OCI-LY3 (cell line): ENCODE measurements around the gene IGFL1.
"Not testable (repeated sequence)": the region's sequence is repeated elsewhere in the genome, so short reads cannot be mapped to it uniquely, and the experiment has no call there.

Source experiments
- H2AFZ ChIP-seq: fragments of 200-600, 300-600 bp; shearing (Covaris generic); 2 replicates; pipeline ENCODE4 v1.6.0; 2014; ENCODE audit warnings: antibody characterized with exemption, low read depth, low read length
- H3K27ac ChIP-seq: fragments of 200-600, 300-600 bp; sonication (generic); 2 replicates; pipeline ENCODE4 v1.5.1; 2014; ENCODE audit warnings: mild to moderate bottlenecking, low read length, moderate library complexity, mixed read lengths
- H3K27me3 ChIP-seq: fragments of 200-600, 300-600 bp; sonication (generic); 2 replicates; pipeline ENCODE4 v1.6.1; 2014; ENCODE audit warnings: low read depth, low read length, mixed read lengths
- H3K36me3 ChIP-seq: fragments of 200-600, 300-600 bp; sonication (generic); replicated peaks from 2 replicates; pipeline ENCODE3; 2014; ENCODE audit warnings: low read depth, low read length, mixed read lengths
- H3K4me1 ChIP-seq: fragments of 300-600, 200-600 bp; sonication (generic); 2 replicates; pipeline ENCODE4 v1.6.1; 2014; ENCODE audit warnings: low read length, mixed read lengths
- H3K4me2 ChIP-seq: fragments of 200-600, 300-600 bp; sonication (generic); 2 replicates; pipeline ENCODE4 v1.6.1; 2014; ENCODE audit warnings: low read length, mixed read lengths
- H3K4me3 ChIP-seq: fragments of 300-600, 200-600 bp; sonication (generic); 2 replicates; pipeline ENCODE4 v1.5.1; 2014; ENCODE audit warnings: antibody characterized with exemption, mild to moderate bottlenecking, low read length, moderate library complexity
- H3K79me2 ChIP-seq: fragments of 300-600, 200-600 bp; shearing (Covaris generic); 2 replicates; pipeline ENCODE4 v1.6.1; 2014; ENCODE audit warnings: mild to moderate bottlenecking, low read length, mixed read lengths
- H3K9ac ChIP-seq: fragments of 300-600, 200-600 bp; shearing (Covaris generic); 2 replicates; pipeline ENCODE4 v1.6.0; 2014; ENCODE audit warnings: mild to moderate bottlenecking, low read length, moderate library complexity
- H3K9me3 ChIP-seq: fragments of 200-600, 300-600 bp; shearing (Covaris generic); 2 replicates; pipeline ENCODE4 v1.6.1; 2014; ENCODE audit warnings: low read length, mixed read lengths; ENCODE audit not compliant: insufficient read depth
- H4K20me1 ChIP-seq: fragments of 200-600, 300-600 bp; sonication (generic); 2 replicates; pipeline ENCODE4 v1.6.1; 2016; ENCODE audit warnings: low read length, mixed read lengths; ENCODE audit not compliant: insufficient read depth
- EZH2phosphoT487 ChIP-seq: fragments of 200-600 bp; shearing (Covaris generic); IDR thresholded peaks from 2 replicates; pipeline ENCODE4 v1.6.1; 2018; ENCODE audit warnings: antibody characterized with exemption, mixed run types, low read depth
- TF ChIP-seq, protein P1 (sequence below): fragments of 200-600, 300-600 bp; sonication (generic); IDR thresholded peaks from 2 replicates; pipeline ENCODE4 v1.5.1; 2014; ENCODE audit warnings: antibody characterized with exemption, low read length, low read depth

The IGFL1 gene

DNA sequence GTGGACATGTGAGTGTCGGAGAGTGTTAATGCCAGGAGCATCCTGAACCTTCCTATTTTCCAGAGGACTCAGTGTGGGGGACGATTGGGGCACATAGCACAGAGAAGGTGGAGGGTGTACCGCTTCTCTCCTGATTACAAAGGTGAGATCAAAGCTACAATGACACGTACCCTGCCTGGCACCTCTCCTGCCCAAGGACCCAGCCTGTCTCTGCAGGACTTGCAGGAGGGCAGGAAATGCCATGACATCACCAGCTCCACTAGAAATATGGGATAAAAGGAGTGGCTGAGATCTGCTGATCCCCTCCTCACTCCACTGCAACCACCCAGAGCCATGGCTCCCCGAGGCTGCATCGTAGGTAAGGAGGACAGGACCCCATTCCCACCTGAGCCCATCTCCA is at the start of gene IGFL1:
Gene IGFL1, plus strand, starts transcription at position 301 of the 400 bp plus-strand sequence. Its CDS starts 33 bp downstream, at position 334.
- Histone ChIP-seq H3K9ac (no peak within 1 kb of the TSS), H3K4me3 (no peak within 1 kb of the TSS), H3K4me2 (no peak within 1 kb of the TSS), H3K36me3 (no peaks in the 10 kb centered on the region), H3K9me3 (no peaks in the 10 kb centered on the region), H2AFZ (no peak within 1 kb of the TSS), H3K27ac (no peak within 1 kb of the TSS), H3K4me1 (no peaks in the 10 kb centered on the region), H4K20me1 (no peaks in the 10 kb centered on the region), H3K27me3 (peaks cover 70% of the 10 kb centered on the region), H3K79me2 (no peaks in the 10 kb centered on the region)
- no peak for TF ChIP-seq EZH2phosphoT487
- TF ChIP-seq, protein P1, sequence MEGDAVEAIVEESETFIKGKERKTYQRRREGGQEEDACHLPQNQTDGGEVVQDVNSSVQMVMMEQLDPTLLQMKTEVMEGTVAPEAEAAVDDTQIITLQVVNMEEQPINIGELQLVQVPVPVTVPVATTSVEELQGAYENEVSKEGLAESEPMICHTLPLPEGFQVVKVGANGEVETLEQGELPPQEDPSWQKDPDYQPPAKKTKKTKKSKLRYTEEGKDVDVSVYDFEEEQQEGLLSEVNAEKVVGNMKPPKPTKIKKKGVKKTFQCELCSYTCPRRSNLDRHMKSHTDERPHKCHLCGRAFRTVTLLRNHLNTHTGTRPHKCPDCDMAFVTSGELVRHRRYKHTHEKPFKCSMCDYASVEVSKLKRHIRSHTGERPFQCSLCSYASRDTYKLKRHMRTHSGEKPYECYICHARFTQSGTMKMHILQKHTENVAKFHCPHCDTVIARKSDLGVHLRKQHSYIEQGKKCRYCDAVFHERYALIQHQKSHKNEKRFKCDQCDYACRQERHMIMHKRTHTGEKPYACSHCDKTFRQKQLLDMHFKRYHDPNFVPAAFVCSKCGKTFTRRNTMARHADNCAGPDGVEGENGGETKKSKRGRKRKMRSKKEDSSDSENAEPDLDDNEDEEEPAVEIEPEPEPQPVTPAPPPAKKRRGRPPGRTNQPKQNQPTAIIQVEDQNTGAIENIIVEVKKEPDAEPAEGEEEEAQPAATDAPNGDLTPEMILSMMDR = no peak

DNA sequence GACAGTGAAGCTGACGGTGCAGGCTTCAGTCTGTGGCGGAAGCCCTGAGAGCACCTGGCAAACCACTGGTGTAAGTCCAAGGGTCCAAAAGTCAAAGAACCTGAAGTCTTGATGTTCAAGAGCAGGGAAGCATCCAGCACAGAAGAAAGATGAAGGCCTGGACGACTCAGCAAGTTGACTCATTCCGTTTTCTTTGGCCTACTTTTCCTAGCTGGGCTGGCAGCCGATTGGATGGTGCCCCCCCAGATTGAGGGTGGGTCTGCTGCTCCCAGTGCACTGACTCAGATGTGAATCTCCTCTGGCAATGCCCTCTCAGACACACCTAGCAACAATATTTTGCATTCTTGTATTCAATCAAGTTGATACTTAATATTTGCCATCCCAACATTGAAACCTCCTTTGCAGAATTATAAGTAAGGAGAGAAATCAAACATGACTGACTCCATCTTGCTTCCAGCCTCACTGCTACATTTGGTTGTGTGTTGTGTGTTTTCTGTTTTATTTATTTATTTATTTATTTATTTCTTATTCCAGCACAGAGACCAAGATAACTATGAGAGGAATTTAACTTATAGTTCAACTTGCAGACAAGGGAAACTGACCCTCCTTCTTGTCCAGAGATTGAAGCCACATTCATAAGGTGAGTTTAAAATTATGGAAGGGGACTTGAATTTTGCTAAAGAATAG is 48.7 kb upstream of the IGFL1 start:
- H3K4me3 ChIP-seq = peak overlapping the region; percentile 15
- TF ChIP-seq, protein P1 = no peak
- TF ChIP-seq EZH2phosphoT487 = no peak

DNA sequence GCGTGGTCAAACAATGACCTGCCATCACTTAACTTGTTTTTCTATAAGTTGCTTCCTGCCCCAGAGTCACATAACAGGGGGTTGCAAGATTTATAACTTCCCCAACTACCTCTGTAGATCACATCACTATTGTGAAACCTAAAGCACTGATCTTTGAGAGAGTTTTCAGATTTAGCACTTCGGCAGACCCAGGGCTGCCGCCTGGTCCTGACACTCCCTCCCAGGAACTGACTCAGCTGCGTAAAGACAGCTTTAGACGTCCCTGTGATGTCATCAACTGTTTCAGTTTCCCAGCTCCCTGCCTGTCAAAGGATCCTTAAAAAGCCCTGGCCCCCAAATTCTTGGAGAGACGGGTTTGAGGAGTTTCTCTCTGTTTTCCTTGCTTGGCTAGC is 48.2 kb upstream of the IGFL1 start:
- Histone ChIP-seq H3K36me3 (no peaks in the 10 kb centered on the region), H3K27ac (peak overlapping the region; percentile 75), H4K20me1 (no peaks in the 10 kb centered on the region), H3K79me2 (no peaks in the 10 kb centered on the region), H3K4me1 (peaks cover 78% of the 10 kb centered on the region), H3K4me3 (peak overlapping the region; percentile 15), H3K4me2 (peak overlapping the region; percentile 69), H2AFZ (peak overlapping the region; percentile 95), H3K9me3 (no peaks in the 10 kb centered on the region), H3K9ac (peak overlapping the region; percentile 47; the same call in 1 of the 2 replicates), H3K27me3 (no peaks in the 10 kb centered on the region)
- no peak for TF ChIP-seq EZH2phosphoT487
- TF ChIP-seq, protein P1 = no peak

More for the DNA sequence above, 48.7 kb upstream of the IGFL1 start:
- peak overlapping the region; percentile 69 for H3K4me2 ChIP-seq
- peak overlapping the region; percentile 47; the same call in 1 of the 2 replicates for H3K9ac ChIP-seq
- peak overlapping the region; percentile 95 for H2AFZ ChIP-seq
- H3K27ac ChIP-seq = peak overlapping the region; percentile 75
- H3K27me3 ChIP-seq = no peaks in the 10 kb centered on the region
- peaks cover 78% of the 10 kb centered on the region for H3K4me1 ChIP-seq
- no peaks in the 10 kb centered on the region for H4K20me1 ChIP-seq
- no peaks in the 10 kb centered on the region for H3K9me3 ChIP-seq
- H3K36me3 ChIP-seq = no peaks in the 10 kb centered on the region
- H3K79me2 ChIP-seq = no peaks in the 10 kb centered on the region

DNA sequence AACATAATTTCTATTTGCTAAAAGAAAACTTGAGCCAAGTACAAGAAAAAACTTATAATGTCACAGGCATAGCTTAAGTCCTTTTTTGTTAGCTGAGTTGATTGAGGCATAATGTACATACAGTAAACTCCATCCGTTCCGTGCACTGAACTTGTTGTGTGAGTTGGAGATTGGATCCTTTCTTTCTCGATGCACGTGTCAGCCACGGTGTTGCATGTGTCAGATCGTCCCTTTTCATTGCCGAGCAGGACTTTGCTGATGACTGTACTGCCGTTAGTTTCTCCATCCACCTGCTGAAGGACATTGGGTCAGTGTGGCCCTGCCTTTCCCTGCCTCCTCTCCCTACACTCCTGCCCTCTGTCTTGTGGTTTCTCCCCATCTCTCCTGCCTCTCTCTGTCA is 47.1 kb upstream of the IGFL1 start:
- no peak overlapping the region for H3K9ac ChIP-seq
- no peak overlapping the region for H3K4me2 ChIP-seq
- H3K27ac ChIP-seq = no peak overlapping the region
- H3K9me3 ChIP-seq = no peaks in the 10 kb centered on the region
- H3K27me3 ChIP-seq = no peaks in the 10 kb centered on the region
- H3K4me1 ChIP-seq = peaks cover 80% of the 10 kb centered on the region
- TF ChIP-seq, protein P1 = no peak
- TF ChIP-seq EZH2phosphoT487 = no peak
- H2AFZ ChIP-seq = no peak overlapping the region
- H4K20me1 ChIP-seq = no peaks in the 10 kb centered on the region
- no peak overlapping the region for H3K4me3 ChIP-seq
- no peaks in the 10 kb centered on the region for H3K36me3 ChIP-seq
- H3K79me2 ChIP-seq = no peaks in the 10 kb centered on the region

DNA sequence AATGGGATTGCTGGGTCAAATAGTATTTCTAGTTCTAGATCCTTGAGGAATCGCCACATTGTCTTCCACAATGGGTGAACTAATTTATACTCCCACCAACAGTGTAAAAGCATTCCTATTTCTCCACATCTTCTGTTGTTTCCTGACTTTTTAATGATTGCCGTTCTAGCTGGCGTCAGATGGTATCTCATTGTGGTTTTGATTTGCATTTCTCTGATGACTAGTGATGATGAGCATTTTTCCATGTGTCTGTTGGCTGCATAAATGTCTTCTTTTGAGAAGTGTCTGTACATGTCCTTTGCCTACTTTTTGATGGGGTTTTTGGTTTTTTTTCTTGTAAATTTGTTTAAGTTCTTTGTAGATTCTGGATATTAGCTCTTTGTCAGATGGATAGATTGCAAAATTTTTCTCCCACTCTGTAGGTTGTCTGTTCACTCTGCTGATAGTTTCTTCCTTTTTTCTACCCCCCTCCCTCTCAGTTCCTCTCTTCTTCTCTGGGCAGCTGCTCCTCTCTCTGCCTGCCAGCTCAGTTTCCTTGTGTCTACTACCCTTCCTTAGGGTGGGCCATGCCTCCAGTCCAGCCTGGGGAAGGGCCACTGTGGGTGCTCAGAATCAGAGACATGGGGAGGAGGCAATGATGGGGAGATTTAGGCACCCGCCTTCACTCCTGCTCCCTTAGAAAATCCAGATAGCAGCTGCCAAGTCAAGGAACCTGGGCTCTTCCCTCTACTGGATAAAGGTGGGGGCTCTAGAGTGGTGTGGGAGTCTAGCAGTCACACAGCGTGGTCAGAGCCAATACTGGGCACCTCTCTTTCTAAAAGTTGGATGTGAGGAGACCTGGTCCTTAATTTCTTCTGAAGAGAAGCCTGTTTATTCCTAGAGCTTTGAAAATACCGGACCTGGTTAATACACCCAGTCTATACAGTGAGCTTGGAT is 44.5 kb upstream of the IGFL1 start:
- not testable (repeated sequence) for H3K79me2 ChIP-seq

More for the DNA sequence above, 44.5 kb upstream of the IGFL1 start:
- H2AFZ ChIP-seq, H3K9me3 ChIP-seq, H3K27me3 ChIP-seq, H3K36me3 ChIP-seq, H4K20me1 ChIP-seq: not testable (repeated sequence)
- Histone ChIP-seq H3K9ac (peak overlapping the region; percentile 68), H3K4me1 (peaks cover 74% of the 10 kb centered on the region), H3K27ac (peak overlapping the region; percentile 90), H3K4me3 (peak overlapping the region; percentile 45), H3K4me2 (peak overlapping the region; percentile 68)
